GM12891 (cell line): Measurements from ENCODE around the gene YAF2.

Source experiments
- DNase-seq: peaks from one replicate; pipeline ENCODE4 v3.0.0; 2011; ENCODE audit warnings: low spot score; ENCODE audit not compliant: insufficient read length
- FAIRE-seq: peaks from 2 replicates; lab custom pipeline; 2011; peaks lifted over from hg19 to GRCh38; lab: Jason Lieb, UNC
- PAX5 ChIP-seq: IDR thresholded peaks from 2 replicates; pipeline ENCODE4 v1.6.1; 2011; ENCODE audit warnings: low read length, moderate library complexity, mild to moderate bottlenecking; ENCODE audit not compliant: insufficient read depth, severe bottlenecking
- POLR2A ChIP-seq: IDR thresholded peaks from 2 replicates; pipeline ENCODE4 v1.6.1; 2011; ENCODE audit warnings: low read depth, low read length, control low read depth
- POLR2AphosphoS5 ChIP-seq: IDR thresholded peaks from 2 replicates; pipeline ENCODE4 v1.6.1; 2011; ENCODE audit warnings: low read depth, low read length, control low read depth
- POU2F2 ChIP-seq: IDR thresholded peaks from 2 replicates; pipeline ENCODE4 v1.6.1; 2011; ENCODE audit warnings: low read depth, mild to moderate bottlenecking, control low read depth, low read length, moderate library complexity
- SPI1 ChIP-seq: IDR thresholded peaks from 2 replicates; pipeline ENCODE4 v1.6.1; 2011; ENCODE audit warnings: low read depth, low read length, control low read depth
- TAF1 ChIP-seq: IDR thresholded peaks from 2 replicates; pipeline ENCODE4 v1.6.1; 2011; ENCODE audit warnings: low read depth, low read length, control low read depth

Gene YAF2

DNA sequence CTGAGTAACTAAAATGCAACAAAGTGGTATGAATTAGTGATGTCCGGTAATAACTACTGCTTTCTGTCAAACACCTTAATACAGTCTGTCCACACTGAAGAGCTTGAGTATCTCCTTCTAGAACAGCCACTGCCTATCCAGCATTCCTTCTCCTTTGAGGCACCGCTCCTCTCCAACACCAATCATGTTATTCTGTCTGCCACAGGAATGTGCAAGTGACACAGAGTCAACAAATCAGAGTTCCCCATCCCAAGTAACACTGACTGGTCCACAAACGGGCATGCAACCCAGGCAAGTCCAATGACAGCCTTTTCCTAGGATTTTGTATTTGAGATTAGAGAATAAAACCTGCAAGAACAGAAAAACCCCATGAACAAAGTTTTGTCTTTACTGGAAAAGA is 97.1 kb downstream of the YAF2 start:
- FAIRE-seq: no peak
- TF ChIP-seq POU2F2 (no peak), POLR2A (no peak), SPI1 (no peak), POLR2AphosphoS5 (no peak), TAF1 (no peak), PAX5 (no peak)

DNA sequence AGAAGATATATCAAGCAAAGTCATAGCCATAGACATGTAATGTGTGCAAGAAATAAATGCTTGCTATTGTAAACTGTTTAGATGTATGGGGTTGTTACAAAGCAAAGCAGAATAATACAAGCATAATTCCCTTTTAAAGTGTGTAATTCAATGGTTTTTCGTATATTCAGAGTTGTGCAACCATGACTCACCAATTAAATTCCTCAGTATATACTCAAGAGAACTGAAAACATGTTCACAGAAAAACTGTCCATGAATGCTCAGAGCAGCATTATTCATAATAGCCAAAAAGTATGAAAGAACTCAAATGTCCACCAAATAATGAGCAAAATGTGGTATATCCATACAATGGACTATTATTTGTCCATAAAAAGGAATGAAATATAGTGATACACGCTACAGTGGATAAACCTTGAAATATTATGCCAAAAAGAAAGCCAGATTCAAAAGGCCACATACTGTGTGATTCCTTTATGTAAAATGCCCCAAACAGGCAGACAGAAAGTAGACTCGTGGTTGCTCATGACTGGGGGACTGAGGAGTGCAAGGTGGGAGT is 102.7 kb downstream of the YAF2 start:
- TF ChIP-seq POU2F2 (no peak), POLR2AphosphoS5 (no peak), PAX5 (no peak), POLR2A (no peak), SPI1 (no peak), TAF1 (no peak)
- no peak for DNase-seq
- no peak for FAIRE-seq

More for the DNA sequence above, 97.1 kb downstream of the YAF2 start:
- no peak for DNase-seq

DNA sequence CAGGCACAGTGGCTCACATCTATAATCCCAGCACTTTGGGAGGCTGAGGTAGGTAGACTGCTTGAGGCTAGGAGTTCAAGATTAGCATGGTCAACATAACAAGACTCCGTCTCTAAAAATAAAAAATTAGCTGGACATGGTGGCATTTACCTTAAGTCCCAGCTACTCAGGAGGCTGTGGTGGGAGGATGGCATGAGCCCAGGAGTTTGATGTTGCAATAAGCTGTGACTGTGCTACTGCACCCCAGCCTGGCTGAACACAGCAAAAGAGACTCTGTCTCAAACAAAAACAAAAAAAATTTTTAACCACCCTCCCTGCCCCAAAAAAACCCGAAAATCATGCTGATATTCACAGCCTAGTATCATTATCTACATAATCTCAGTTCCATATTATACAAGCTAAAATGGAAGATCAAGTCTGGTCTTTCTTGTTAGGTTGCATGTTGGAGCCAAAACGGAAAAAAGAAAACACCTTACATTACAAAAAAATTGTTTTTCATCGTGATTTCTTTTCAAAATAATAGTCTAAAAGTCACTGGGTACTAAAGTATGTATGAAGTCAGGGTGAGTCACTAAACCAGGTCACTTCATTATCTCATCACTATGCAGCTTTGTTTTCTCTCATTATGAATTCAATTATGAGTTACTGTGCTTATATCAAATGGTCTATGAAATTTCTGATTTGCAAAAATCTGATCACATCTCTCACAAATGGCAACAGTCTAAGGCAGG is 107.2 kb downstream of the YAF2 start:
- DNase-seq (no peak), FAIRE-seq (no peak)
- TF ChIP-seq POLR2A (no peak), PAX5 (no peak), POLR2AphosphoS5 (no peak), POU2F2 (no peak), TAF1 (no peak), SPI1 (no peak)

- FAIRE-seq (no peak), DNase-seq (no peak)
- no peak for TF ChIP-seq POU2F2
- TF ChIP-seq POLR2A: no peak
- TF ChIP-seq POLR2AphosphoS5: no peak
- TF ChIP-seq SPI1: no peak
- TF ChIP-seq TAF1: no peak
- no peak for TF ChIP-seq PAX5
These were observed 108.3 kb downstream of the YAF2 start for GRCh38 chr12:42129595-42130204.

DNA sequence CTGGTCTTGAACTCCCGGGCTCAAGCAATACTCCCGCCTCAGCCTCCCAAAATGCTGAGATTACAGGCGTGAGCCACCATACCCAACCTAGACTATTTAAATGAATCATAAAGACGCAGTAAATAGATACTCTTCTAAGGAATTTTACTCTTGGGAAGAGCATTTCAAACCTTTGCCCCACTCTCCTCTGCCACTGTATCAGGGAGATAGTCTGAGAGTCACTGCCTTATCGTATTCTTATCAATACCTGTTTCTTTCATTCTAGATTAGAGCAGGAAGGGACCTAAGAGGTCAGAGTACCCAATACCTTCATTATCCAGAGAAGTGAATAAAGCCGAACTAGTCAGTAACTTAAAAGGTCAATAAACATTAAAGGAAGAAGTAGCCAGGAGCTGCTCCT is 109.2 kb downstream of the YAF2 start:
- no peak for TF ChIP-seq POLR2A
- TF ChIP-seq POLR2AphosphoS5: no peak
- no peak for TF ChIP-seq PAX5
- no peak for TF ChIP-seq TAF1
- TF ChIP-seq POU2F2: no peak
- TF ChIP-seq SPI1: no peak
- DNase-seq (no peak), FAIRE-seq (no peak)

GRCh38 chr12:42128327-42128726 is 109.7 kb downstream of the YAF2 start:
- no peak for DNase-seq
- FAIRE-seq: no peak
- no peak for TF ChIP-seq POU2F2
- TF ChIP-seq SPI1: no peak
- no peak for TF ChIP-seq TAF1
- TF ChIP-seq POLR2AphosphoS5: no peak
- TF ChIP-seq POLR2A: no peak
- no peak for TF ChIP-seq PAX5

DNA sequence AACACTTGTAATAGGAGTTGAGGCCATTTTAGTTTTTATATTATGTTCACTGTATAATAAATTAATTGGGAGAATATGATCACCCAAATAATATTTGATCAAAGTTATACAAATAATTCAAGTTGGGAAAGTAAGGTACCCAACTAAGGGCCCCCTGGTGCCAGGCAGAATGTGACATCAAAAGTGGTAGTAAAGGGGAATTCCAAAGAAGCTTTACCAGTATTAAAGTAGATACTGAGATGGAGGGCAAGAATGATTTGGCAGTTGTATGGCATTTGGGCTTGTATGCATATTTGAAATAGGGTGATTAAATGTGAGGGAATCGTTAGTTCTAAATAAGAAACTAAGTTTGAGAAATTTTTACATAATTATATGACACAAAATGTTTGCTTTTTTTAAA is 111.1 kb downstream of the YAF2 start:
- DNase-seq (no peak), FAIRE-seq (no peak)
- TF ChIP-seq POU2F2 (no peak), TAF1 (no peak), POLR2AphosphoS5 (no peak), POLR2A (no peak), SPI1 (no peak), PAX5 (no peak)

GRCh38 chr12:42125388-42125767 is 112.7 kb downstream of the YAF2 start:
- TF ChIP-seq TAF1: no peak
- TF ChIP-seq POLR2A: no peak
- no peak for TF ChIP-seq POU2F2
- no peak for TF ChIP-seq POLR2AphosphoS5
- FAIRE-seq (peak; percentile 52), DNase-seq (no peak)

GRCh38 chr12:42124764-42125387 is 113.2 kb downstream of the YAF2 start:
- TF ChIP-seq PAX5 (no peak), TAF1 (no peak), POLR2AphosphoS5 (no peak), SPI1 (no peak), POU2F2 (no peak), POLR2A (no peak)
- FAIRE-seq: peak; percentile 72
- no peak for DNase-seq
